Measurements from ENCODE around the gene GALNT10.
"Not testable (repeated sequence)": the region's sequence is repeated elsewhere in the genome, so short reads cannot be mapped to it uniquely, and the experiment has no call there.

DNA sequence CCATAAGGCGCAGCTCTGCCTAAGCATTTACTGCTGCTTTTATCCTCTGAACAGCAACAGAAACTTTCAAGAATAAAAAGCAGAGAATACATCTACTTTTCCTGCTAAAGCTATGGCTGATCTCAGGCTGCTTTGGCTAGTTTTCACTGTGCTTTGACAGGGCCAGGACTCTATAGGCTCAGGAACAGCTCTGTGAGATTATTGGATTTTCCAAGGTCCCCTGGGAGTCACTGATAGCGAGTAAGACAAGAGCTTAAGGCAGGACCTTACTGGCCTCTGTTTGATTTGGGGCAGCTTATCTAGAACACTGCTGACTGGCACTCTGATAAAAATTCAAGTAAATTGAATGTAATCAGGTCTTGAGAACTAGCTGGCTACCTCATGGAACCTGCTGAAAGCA, 40.1 kb upstream of the GALNT10 start:
- TF ChIP-seq, protein P1, sequence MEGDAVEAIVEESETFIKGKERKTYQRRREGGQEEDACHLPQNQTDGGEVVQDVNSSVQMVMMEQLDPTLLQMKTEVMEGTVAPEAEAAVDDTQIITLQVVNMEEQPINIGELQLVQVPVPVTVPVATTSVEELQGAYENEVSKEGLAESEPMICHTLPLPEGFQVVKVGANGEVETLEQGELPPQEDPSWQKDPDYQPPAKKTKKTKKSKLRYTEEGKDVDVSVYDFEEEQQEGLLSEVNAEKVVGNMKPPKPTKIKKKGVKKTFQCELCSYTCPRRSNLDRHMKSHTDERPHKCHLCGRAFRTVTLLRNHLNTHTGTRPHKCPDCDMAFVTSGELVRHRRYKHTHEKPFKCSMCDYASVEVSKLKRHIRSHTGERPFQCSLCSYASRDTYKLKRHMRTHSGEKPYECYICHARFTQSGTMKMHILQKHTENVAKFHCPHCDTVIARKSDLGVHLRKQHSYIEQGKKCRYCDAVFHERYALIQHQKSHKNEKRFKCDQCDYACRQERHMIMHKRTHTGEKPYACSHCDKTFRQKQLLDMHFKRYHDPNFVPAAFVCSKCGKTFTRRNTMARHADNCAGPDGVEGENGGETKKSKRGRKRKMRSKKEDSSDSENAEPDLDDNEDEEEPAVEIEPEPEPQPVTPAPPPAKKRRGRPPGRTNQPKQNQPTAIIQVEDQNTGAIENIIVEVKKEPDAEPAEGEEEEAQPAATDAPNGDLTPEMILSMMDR (IDR thresholded peaks at IDR 0.05), result not testable (repeated sequence)
- TF ChIP-seq GABPB1 (CRISPR knock-in tag; IDR thresholded peaks at IDR 0.05); ETV6 (CRISPR knock-in tag; IDR thresholded peaks at IDR 0.05); NFYB (CRISPR knock-in tag; conservative IDR thresholded peaks at IDR 0.05; ENCODE audit: low read depth): not testable (repeated sequence)
- TF ChIP-seq, protein P2, sequence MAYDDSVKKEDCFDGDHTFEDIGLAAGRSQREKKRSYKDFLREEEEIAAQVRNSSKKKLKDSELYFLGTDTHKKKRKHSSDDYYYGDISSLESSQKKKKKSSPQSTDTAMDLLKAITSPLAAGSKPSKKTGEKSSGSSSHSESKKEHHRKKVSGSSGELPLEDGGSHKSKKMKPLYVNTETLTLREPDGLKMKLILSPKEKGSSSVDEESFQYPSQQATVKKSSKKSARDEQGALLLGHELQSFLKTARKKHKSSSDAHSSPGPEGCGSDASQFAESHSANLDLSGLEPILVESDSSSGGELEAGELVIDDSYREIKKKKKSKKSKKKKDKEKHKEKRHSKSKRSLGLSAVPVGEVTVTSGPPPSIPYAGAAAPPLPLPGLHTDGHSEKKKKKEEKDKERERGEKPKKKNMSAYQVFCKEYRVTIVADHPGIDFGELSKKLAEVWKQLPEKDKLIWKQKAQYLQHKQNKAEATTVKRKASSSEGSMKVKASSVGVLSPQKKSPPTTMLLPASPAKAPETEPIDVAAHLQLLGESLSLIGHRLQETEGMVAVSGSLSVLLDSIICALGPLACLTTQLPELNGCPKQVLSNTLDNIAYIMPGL (CRISPR knock-in tag; IDR thresholded peaks at IDR 0.05), result not testable (repeated sequence)
- TF ChIP-seq, protein P3, sequence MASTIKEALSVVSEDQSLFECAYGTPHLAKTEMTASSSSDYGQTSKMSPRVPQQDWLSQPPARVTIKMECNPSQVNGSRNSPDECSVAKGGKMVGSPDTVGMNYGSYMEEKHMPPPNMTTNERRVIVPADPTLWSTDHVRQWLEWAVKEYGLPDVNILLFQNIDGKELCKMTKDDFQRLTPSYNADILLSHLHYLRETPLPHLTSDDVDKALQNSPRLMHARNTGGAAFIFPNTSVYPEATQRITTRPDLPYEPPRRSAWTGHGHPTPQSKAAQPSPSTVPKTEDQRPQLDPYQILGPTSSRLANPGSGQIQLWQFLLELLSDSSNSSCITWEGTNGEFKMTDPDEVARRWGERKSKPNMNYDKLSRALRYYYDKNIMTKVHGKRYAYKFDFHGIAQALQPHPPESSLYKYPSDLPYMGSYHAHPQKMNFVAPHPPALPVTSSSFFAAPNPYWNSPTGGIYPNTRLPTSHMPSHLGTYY (CRISPR knock-in tag; IDR thresholded peaks at IDR 0.05), result not testable (repeated sequence)
- TF ChIP-seq, protein P4, sequence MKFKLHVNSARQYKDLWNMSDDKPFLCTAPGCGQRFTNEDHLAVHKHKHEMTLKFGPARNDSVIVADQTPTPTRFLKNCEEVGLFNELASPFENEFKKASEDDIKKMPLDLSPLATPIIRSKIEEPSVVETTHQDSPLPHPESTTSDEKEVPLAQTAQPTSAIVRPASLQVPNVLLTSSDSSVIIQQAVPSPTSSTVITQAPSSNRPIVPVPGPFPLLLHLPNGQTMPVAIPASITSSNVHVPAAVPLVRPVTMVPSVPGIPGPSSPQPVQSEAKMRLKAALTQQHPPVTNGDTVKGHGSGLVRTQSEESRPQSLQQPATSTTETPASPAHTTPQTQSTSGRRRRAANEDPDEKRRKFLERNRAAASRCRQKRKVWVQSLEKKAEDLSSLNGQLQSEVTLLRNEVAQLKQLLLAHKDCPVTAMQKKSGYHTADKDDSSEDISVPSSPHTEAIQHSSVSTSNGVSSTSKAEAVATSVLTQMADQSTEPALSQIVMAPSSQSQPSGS (CRISPR knock-in tag; IDR thresholded peaks at IDR 0.05; ENCODE audit: borderline replicate concordance, low read depth), result not testable (repeated sequence)
- TF ChIP-seq, protein P5, sequence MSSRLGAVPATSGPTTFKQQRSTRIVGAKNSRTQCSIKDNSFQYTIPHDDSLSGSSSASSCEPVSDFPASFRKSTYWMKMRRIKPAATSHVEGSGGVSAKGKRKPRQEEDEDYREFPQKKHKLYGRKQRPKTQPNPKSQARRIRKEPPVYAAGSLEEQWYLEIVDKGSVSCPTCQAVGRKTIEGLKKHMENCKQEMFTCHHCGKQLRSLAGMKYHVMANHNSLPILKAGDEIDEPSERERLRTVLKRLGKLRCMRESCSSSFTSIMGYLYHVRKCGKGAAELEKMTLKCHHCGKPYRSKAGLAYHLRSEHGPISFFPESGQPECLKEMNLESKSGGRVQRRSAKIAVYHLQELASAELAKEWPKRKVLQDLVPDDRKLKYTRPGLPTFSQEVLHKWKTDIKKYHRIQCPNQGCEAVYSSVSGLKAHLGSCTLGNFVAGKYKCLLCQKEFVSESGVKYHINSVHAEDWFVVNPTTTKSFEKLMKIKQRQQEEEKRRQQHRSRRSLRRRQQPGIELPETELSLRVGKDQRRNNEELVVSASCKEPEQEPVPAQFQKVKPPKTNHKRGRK (CRISPR knock-in tag; IDR thresholded peaks at IDR 0.05; ENCODE audit: borderline replicate concordance), result not testable (repeated sequence)
- TF ChIP-seq, protein P6, sequence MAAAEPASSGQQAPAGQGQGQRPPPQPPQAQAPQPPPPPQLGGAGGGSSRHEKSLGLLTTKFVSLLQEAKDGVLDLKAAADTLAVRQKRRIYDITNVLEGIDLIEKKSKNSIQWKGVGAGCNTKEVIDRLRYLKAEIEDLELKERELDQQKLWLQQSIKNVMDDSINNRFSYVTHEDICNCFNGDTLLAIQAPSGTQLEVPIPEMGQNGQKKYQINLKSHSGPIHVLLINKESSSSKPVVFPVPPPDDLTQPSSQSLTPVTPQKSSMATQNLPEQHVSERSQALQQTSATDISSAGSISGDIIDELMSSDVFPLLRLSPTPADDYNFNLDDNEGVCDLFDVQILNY (CRISPR knock-in tag; IDR thresholded peaks at IDR 0.05), result not testable (repeated sequence)

Data from WTC11 (cell line).